Keratinocyte (primary cell): ENCODE data around the gene DMRTB1. TPM values are rescaled to one million over a fixed set of nuclear protein-coding genes. Genes with fewer than 3 reads are reported as not detected.

Source experiments
- DNase-seq: peaks from one replicate; pipeline ENCODE4 v3.0.0-alpha.2; 2011; ENCODE audit warnings: low read depth, missing footprints, low spot score
- FAIRE-seq: peaks from 2 replicates; lab custom pipeline; 2011; peaks lifted over from hg19 to GRCh38; lab: Jason Lieb, UNC
- H2AFZ ChIP-seq: 2 replicates; pipeline ENCODE4 v1.6.0; 2012; ENCODE audit warnings: low read length, control low read depth, inconsistent platforms; ENCODE audit not compliant: control insufficient read depth
- H3K27ac ChIP-seq: 2 replicates; pipeline ENCODE4 v1.5.1; 2011; ENCODE audit warnings: low read length; ENCODE audit not compliant: control insufficient read depth, insufficient read depth
- H3K27me3 ChIP-seq: 3 replicates; pipeline ENCODE4 v1.6.0; 2011; ENCODE audit warnings: low read length; ENCODE audit not compliant: control insufficient read depth, insufficient read depth; ENCODE audit errors: extremely low read depth
- H3K36me3 ChIP-seq, 2 experiments: 2 replicates in 1 of 2; 3 replicates in 1 of 2; pipeline ENCODE4 v1.5.1; 2011; ENCODE audit warnings: low read length in 2 of 2, mild to moderate bottlenecking in 1 of 2; ENCODE audit not compliant: control insufficient read depth in 2 of 2, insufficient read depth in 2 of 2; ENCODE audit errors: extremely low read depth in 1 of 2
- H3K4me1 ChIP-seq: 3 replicates; pipeline ENCODE4 v1.5.1; 2011; ENCODE audit warnings: low read length; ENCODE audit not compliant: control insufficient read depth, insufficient read depth; ENCODE audit errors: extremely low read depth
- H3K4me2 ChIP-seq: 3 replicates; pipeline ENCODE4 v1.6.0; 2011; ENCODE audit warnings: low read depth, low read length; ENCODE audit not compliant: control insufficient read depth, insufficient read depth; ENCODE audit errors: extremely low read depth
- H3K4me3 ChIP-seq, 3 experiments: fragments of 200-600 bp in 1 of 3; sonication (generic) in 1 of 3; 2 replicates in 2 of 3; 3 replicates in 1 of 3; pipeline ENCODE4 v1.5.1; 2011 to 2016; ENCODE audit warnings: low read length in 3 of 3, mild to moderate bottlenecking in 3 of 3, control low read depth in 2 of 3, inconsistent platforms in 1 of 3, low read depth in 1 of 3, mixed read lengths in 1 of 3, mixed run types in 1 of 3, moderate library complexity in 1 of 3; ENCODE audit not compliant: control insufficient read depth in 2 of 3, insufficient read depth in 2 of 3; ENCODE audit errors: extremely low read depth in 1 of 3
- H3K79me2 ChIP-seq: 2 replicates; pipeline ENCODE4 v1.6.0; 2012; ENCODE audit warnings: low read length; ENCODE audit not compliant: control insufficient read depth, insufficient read depth
- H3K9ac ChIP-seq: 3 replicates; pipeline ENCODE4 v1.6.0; 2011; ENCODE audit warnings: low read length; ENCODE audit not compliant: control insufficient read depth, insufficient read depth; ENCODE audit errors: extremely low read depth
- H3K9me1 ChIP-seq: 3 replicates; pipeline ENCODE4 v1.6.0; 2011; ENCODE audit warnings: low read length; ENCODE audit not compliant: control insufficient read depth, insufficient read depth; ENCODE audit errors: extremely low read depth
- H3K9me3 ChIP-seq: 2 replicates; pipeline ENCODE4 v1.5.1; 2012; ENCODE audit warnings: low read depth, low read length; ENCODE audit not compliant: control insufficient read depth
- H4K20me1 ChIP-seq: 3 replicates; pipeline ENCODE4 v1.6.0; 2011; ENCODE audit warnings: low read length; ENCODE audit not compliant: control insufficient read depth, insufficient read depth; ENCODE audit errors: extremely low read depth
- EZH2 ChIP-seq: IDR thresholded peaks from one replicate; pipeline ENCODE4 v1.6.1; 2012; ENCODE audit warnings: inconsistent platforms, mild to moderate bottlenecking, low read length, moderate library complexity
- dilution Hi-C: fragments of 300-500 bp; cut with MboI; formaldehyde crosslinking; loops from one replicate; pipeline ENCODE4 v1.7.0; 2020; ENCODE audit warnings: low sequenced_read_pairs; ENCODE audit not compliant: extremely low pct_ligation_motif_present
- polyA plus RNA-seq, 5 experiments: library from polyadenylated mRNA; depleted of rRNA in 3 of 5; stranded (reverse) in 3 of 5; stranded (forward) in 1 of 5; unstranded in 1 of 5; fragments of >200 nt; gene quantifications; 1 replicate in 1 of 5; 2 replicates in 3 of 5; 3 replicates in 1 of 5; pipeline versions ENCODE4 v1.2.1 to v1.2.3, GENCODE V29; 2011 to 2012; ENCODE audit warnings: missing spikeins in 2 of 5, low read depth in 1 of 5, low replicate concordance in 1 of 5
- TF ChIP-seq, protein P1 (sequence below), 3 experiments: IDR thresholded peaks in 1 of 3; conservative IDR thresholded peaks in 1 of 3; optimal IDR thresholded peaks in 1 of 3; 2 replicates in 2 of 3; 3 replicates in 1 of 3; pipeline versions ENCODE3 to v1.5.1; 2011; ENCODE audit warnings: low read length in 3 of 3, mild to moderate bottlenecking in 3 of 3, moderate library complexity in 2 of 3, control low read depth in 1 of 3, inconsistent platforms in 1 of 3; ENCODE audit not compliant: insufficient read depth in 2 of 3; ENCODE audit errors: extremely low read depth in 1 of 3

Gene DMRTB1
- polyA plus RNA-seq, 1 donor (not counting 4 experiments of a cell fraction or from before 2014, with no cell fraction given): not detected

DNA sequence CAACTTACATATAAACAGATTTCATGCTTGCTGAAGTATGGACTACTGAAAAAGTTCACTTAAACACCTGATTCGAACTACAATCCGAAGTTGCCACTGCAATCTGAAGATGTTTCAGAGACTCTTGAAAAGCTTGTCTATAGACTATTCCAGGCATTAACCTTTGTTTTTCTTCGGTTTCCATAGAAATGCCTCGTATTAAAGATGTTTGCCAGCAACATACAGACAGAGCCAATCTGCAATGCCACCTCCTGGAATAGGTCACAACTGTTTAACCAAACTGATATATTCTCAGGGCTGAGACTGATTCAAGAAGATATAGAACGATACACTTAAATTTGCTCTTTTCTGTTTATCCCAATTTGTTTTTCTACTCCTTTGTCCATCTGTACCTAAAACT lies 28.9 kb upstream of the DMRTB1 start:
- no peak for FAIRE-seq
- no peak for TF ChIP-seq EZH2
- TF ChIP-seq, protein P1, sequence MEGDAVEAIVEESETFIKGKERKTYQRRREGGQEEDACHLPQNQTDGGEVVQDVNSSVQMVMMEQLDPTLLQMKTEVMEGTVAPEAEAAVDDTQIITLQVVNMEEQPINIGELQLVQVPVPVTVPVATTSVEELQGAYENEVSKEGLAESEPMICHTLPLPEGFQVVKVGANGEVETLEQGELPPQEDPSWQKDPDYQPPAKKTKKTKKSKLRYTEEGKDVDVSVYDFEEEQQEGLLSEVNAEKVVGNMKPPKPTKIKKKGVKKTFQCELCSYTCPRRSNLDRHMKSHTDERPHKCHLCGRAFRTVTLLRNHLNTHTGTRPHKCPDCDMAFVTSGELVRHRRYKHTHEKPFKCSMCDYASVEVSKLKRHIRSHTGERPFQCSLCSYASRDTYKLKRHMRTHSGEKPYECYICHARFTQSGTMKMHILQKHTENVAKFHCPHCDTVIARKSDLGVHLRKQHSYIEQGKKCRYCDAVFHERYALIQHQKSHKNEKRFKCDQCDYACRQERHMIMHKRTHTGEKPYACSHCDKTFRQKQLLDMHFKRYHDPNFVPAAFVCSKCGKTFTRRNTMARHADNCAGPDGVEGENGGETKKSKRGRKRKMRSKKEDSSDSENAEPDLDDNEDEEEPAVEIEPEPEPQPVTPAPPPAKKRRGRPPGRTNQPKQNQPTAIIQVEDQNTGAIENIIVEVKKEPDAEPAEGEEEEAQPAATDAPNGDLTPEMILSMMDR (optimal IDR thresholded peaks at IDR 0.05 in 1 of 3, IDR thresholded peaks at IDR 0.05 in 1 of 3, conservative IDR thresholded peaks at IDR 0.05 in 1 of 3; ENCODE audit: extremely low read depth in 1 of 3, insufficient read depth in 2 of 3, low read length in 3 of 3): no peak

DNA sequence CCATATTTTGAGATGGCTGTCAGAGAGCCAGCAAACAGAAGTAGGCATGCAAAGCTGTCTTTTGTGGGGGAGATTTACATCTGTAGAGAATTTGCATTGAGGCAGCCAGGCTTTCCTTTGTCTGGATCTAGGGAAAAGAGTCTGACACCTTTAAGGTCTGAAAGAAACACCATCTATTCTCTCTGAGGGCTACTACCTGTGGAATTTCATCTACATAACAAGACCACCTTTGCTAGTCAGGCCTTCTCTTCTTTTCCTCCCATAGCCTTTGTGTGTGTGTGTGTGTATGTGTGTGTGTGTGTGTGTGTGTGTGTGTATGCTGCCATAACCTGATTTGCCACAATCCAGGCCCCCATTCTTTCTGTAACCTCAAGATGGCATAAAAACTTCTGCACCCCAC lies 28.4 kb upstream of the DMRTB1 start:
- FAIRE-seq (no peak), DNase-seq (no peak)
- Histone ChIP-seq H4K20me1 (no peaks in the 10 kb centered on the region), H3K79me2 (no peaks in the 10 kb centered on the region), H3K4me2 (no peak overlapping the region), H3K9me3 (no peaks in the 10 kb centered on the region), H3K27me3 (peaks cover 9% of the 10 kb centered on the region), H2AFZ (no peak overlapping the region), H3K9ac (no peak overlapping the region), H3K27ac (no peak overlapping the region), H3K9me1 (no peaks in the 10 kb centered on the region), H3K4me3 (no peak overlapping the region), H3K4me1 (no peaks in the 10 kb centered on the region), H3K36me3 (no peaks in the 10 kb centered on the region)
- TF ChIP-seq, protein P1 (optimal IDR thresholded peaks at IDR 0.05 in 1 of 3, IDR thresholded peaks at IDR 0.05 in 1 of 3, conservative IDR thresholded peaks at IDR 0.05 in 1 of 3; ENCODE audit: extremely low read depth in 1 of 3, insufficient read depth in 2 of 3, low read length in 3 of 3): no peak
- TF ChIP-seq EZH2: no peak
- dilution Hi-C loops: no loop called here

More for the DNA sequence above, 28.9 kb upstream of the DMRTB1 start:
- H2AFZ ChIP-seq: no peak overlapping the region
- H3K79me2 ChIP-seq: no peaks in the 10 kb centered on the region
- no peak overlapping the region for H3K4me3 ChIP-seq
- no peak for DNase-seq
- no peak overlapping the region for H3K4me2 ChIP-seq
- no peaks in the 10 kb centered on the region for H3K9me1 ChIP-seq
- no peaks in the 10 kb centered on the region for H4K20me1 ChIP-seq
- H3K36me3 ChIP-seq: no peaks in the 10 kb centered on the region
- H3K27me3 ChIP-seq: peaks cover 4% of the 10 kb centered on the region
- no peaks in the 10 kb centered on the region for H3K9me3 ChIP-seq
- H3K27ac ChIP-seq: no peak overlapping the region
- no peak overlapping the region for H3K9ac ChIP-seq
- dilution Hi-C loops: no loop called here
- no peaks in the 10 kb centered on the region for H3K4me1 ChIP-seq
